Activated CD4-positive, alpha-beta T cell treated with anti-CD3 and anti-CD28 coated beads, Interleukin-2, Interleukin-6, amounts not matched to agents 100 ng/mL and 50 ng/mL, durations not matched to agents 16 hours and 8 hours (primary cell): ENCODE data around the gene GOLGA6L9.
"Not testable (repeated sequence)": the region's sequence is repeated elsewhere in the genome, so short reads cannot be mapped to it uniquely, and the experiment has no call there.

ENCODE experiments used
- DNase-seq: peaks from one replicate; pipeline ENCODE4 v3.0.0-alpha.2; 2020

The GOLGA6L9 gene

GRCh38 chr15:82429693-82430092, at the start of gene GOLGA6L9:
TSS of gene GOLGA6L9 (plus strand) at chr15:82429816. CDS start at chr15:82430080, 264 bp downstream.
- DNase-seq: not testable (repeated sequence)

GRCh38 chr15:82381330-82381955, 48.2 kb upstream of the GOLGA6L9 start:
- DNase-seq: not testable (repeated sequence)

GRCh38 chr15:82387209-82387608, 42.4 kb upstream of the GOLGA6L9 start:
- DNase-seq: not testable (repeated sequence)

- not testable (repeated sequence) for DNase-seq
Observed at GRCh38 chr15:82390152-82390551, 39.5 kb upstream of the GOLGA6L9 start.

- DNase-seq: not testable (repeated sequence)
Observed at GRCh38 chr15:82392077-82392476, 37.5 kb upstream of the GOLGA6L9 start.

GRCh38 chr15:82393671-82394070, 35.9 kb upstream of the GOLGA6L9 start:
- DNase-seq: no peak

GRCh38 chr15:82395788-82396187, 33.8 kb upstream of the GOLGA6L9 start:
- DNase-seq: not testable (repeated sequence)

- no peak for DNase-seq
Observed at GRCh38 chr15:82397817-82398216, 31.8 kb upstream of the GOLGA6L9 start.

- DNase-seq: no peak
Observed at GRCh38 chr15:82398785-82399184, 30.8 kb upstream of the GOLGA6L9 start.

- not testable (repeated sequence) for DNase-seq
Observed at GRCh38 chr15:82399366-82400103, 30.1 kb upstream of the GOLGA6L9 start.

GRCh38 chr15:82401918-82402317, 27.7 kb upstream of the GOLGA6L9 start:
- DNase-seq: not testable (repeated sequence)

GRCh38 chr15:82402341-82402740, 27.3 kb upstream of the GOLGA6L9 start:
- DNase-seq: not testable (repeated sequence)

GRCh38 chr15:82406211-82406610, 23.4 kb upstream of the GOLGA6L9 start:
- not testable (repeated sequence) for DNase-seq

GRCh38 chr15:82410306-82410705, 19.3 kb upstream of the GOLGA6L9 start:
- DNase-seq: not testable (repeated sequence)

GRCh38 chr15:82411595-82411994, 18.0 kb upstream of the GOLGA6L9 start:
- DNase-seq: not testable (repeated sequence)

- not testable (repeated sequence) for DNase-seq
Observed at GRCh38 chr15:82414525-82415191, 15.0 kb upstream of the GOLGA6L9 start.

- not testable (repeated sequence) for DNase-seq
Observed at GRCh38 chr15:82420516-82420915, 9.1 kb upstream of the GOLGA6L9 start.

GRCh38 chr15:82420966-82421365, 8.7 kb upstream of the GOLGA6L9 start:
- peak; percentile 7 for DNase-seq

- not testable (repeated sequence) for DNase-seq
Observed at GRCh38 chr15:82427117-82427516, 2.5 kb upstream of the GOLGA6L9 start.

GRCh38 chr15:82445420-82445819, 15.8 kb downstream of the GOLGA6L9 start:
- peak; percentile 31 for DNase-seq

- not testable (repeated sequence) for DNase-seq
Observed at GRCh38 chr15:82457336-82457735, 27.7 kb downstream of the GOLGA6L9 start.

- not testable (repeated sequence) for DNase-seq
Observed at GRCh38 chr15:82465629-82466028, 36.0 kb downstream of the GOLGA6L9 start.

- peak; percentile 15 for DNase-seq
Observed at GRCh38 chr15:82468205-82468604, 38.6 kb downstream of the GOLGA6L9 start.

- not testable (repeated sequence) for DNase-seq
Observed at GRCh38 chr15:82469381-82469780, 39.8 kb downstream of the GOLGA6L9 start.
